Ecto neural progenitor cell (in vitro differentiated cells): ENCODE measurements around the gene CAMK2A.
"Not testable (repeated sequence)": the region's sequence is repeated elsewhere in the genome, so short reads cannot be mapped to it uniquely, and the experiment has no call there.

Source experiments
- DNase-seq: peaks from one replicate; pipeline ENCODE4 v3.0.0-alpha.2; 2018; ENCODE audit warnings: low spot score

Gene CAMK2A

DNA sequence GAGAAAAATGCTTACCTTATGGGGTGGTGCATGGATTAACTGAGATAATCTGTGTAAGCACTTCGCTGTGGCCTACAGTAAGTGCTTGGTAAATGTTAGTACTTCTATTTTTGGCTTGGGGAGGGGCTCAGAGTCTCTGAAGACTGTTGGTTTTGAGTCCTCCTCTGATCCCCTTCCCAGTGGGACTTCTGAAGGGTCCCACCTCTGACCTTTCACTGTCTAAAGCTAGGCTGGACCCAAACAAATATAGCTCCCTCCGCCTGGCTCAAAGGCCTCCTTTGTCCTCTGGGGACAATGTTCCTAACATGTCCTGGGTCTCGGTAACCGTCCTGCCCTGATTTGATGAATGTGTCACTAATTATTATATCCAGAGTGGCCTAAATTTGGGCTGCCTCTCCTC lies 34.8 kb downstream of the CAMK2A start:
- no peak for DNase-seq

DNA sequence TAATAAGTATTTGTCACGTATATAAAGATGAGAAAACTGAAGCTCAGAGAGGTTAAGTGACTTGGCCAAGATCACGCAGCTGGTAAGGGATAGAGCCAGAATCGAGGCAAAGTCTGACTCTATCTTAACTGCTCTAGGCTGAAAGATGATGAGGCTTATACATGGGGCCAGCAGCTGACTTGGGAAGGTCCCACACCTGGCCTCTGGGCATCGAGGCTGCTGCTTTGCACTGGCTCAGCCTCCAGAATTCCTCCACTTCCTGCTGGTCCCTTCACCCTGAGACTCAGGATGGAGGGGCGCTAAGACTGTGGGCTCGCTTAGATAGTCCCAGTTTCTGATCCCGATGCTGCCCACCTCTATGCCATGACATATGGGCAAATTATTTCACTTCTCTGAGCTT lies 35.2 kb downstream of the CAMK2A start:
- no peak for DNase-seq

DNA sequence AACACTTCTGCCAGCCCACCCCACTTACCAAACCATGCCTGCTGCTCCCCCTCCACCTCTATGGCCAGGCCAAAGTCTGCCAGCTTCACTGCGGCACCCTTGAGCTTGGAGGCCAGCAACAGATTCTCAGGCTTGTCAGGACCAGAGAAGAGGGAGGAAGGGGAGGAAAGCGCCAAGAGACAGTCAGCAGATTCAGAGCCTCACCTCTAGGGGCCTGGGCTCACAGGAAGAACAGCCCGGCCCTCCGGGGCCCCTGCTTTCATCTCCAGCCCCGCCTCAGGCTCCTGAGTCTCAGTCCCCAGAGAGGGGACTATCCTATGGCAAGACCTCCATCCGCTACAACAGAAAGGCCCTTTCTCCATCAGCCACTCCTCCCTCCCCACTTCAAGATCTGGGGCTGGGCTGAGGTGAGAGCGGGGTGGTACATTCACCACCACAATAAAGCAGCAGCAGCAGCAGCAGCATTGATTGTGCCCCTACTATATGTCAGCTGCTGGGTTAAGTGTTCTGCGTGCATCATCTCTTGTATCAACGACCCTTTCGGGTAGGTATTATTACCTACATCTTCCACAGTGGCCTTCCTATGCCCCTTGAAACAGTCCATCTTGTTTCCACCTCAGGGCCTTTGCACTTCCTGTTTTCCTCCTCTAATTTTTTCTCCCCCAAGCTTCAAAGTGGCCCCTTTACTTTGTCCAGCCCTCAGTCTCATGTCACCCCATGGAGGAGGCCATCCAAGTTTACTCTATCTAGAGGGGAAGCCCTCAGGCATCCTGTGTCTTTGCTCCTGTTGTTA lies 36.0 kb downstream of the CAMK2A start:
- no peak for DNase-seq

DNA sequence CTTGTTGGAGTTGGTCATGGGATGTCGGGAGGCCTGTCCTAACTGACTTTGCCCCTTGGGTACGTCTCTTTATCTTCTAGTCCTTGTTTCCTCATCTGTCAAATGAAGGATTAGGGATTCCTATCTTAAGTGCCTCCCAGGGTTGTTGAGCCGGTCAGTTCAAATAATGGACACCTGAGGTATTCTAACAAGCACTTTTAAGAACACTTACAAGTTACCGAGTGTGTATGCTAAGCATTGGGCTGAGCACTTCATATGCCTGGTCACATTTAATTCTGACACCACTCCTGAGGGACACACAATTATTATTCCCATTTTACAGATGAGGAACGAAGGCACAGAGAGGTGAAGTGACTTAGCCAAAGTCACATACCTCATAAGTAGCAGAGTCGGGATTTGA lies 37.1 kb downstream of the CAMK2A start:
- DNase-seq, result no peak

DNA sequence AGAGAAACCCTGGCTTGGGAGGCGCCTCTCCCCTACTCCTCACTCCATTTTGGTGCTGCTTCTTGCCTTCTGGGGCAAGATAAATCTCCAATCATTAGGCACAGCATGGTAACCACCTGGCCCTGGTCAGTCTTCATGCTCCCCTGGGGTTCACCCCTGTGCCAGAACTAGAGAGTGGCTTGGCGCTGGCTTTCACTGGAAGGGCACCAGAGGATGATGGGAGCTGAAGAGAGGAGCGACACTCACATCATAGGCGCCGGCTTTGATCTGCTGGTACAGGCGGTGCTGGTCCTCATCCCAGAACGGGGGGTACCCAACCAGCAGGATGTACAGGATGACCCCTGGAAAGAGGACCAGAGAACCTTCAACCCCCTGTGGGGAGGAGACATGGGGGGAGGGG lies 38.1 kb downstream of the CAMK2A start:
- no peak for DNase-seq

DNA sequence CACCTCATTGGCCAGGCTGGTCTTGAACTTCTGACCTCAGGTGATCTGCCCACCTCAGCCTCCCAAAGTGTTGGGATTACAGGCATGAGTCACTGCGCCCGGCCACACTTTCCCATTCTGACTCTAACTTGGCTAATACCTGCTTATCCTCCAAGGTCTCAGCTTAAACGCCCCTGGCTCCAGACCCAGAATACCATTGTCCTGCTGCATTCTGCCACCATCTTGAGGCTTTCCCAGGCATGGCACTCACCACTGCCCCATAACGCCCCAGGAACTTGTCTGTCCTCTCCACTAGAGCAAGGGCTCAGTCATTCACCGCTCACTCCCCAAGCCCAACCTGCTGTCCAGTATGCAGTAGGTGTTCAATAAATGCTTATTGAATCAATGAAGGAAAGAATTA lies 39.8 kb downstream of the CAMK2A start:
- no peak for DNase-seq

DNA sequence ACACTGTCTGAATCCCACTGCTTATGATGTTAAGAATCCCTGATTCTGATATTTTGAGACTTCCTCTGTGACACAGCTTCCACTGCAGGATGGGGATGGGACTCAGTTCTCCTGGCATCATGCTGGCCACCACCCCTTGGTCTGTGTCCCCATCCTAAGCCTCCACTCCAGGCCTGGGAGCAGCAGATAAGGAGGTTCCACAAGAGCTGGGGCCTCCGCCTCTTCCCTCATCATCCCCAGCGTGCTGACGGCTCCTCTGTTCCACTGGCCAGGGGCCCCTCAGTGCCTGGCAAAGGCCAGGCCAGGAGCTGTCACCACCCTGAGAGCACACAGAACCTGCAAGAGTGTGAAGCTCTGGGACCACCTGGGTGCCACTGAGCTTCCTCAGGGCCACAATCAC lies 40.6 kb downstream of the CAMK2A start:
- no peak for DNase-seq

DNA sequence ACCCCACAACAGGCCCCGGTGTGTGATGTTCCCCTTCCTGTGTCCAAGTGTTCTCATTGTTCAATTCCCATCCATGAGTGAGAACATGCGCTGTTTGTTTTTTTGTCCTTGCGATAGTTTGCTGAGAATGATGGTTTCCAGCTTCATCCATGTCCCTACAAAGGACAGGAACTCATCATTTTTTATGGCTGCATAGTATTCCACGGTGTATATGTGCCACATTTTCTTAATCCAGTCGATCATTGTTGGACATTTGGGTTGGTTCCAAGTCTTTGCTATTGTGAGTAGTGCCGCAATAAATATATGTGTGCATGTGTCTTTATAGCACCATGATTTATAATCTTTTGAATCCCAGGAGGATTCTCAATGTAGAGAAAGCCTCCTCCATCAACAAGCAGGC lies 41.1 kb downstream of the CAMK2A start:
- DNase-seq, result not testable (repeated sequence)

DNA sequence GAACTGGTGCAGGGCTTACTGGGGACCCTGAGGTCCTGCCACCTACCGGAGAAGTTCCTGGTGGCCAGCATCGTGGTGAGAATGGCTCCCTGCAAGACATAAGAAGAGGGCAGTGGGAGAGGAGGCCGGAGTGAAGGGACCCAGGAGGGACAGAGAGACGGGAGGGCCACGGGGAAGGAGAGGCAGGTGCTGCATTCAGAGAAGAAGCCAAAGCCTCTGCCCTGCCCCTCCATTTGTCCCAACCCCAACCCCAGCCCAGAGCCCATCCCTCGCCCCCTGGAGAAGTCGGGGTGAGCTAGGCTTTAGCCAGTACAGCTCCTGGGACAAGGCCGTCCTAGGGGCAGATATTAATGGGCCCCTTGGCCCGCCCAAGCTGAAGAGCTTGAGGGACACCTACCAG lies 41.8 kb downstream of the CAMK2A start:
- DNase-seq, result no peak

DNA sequence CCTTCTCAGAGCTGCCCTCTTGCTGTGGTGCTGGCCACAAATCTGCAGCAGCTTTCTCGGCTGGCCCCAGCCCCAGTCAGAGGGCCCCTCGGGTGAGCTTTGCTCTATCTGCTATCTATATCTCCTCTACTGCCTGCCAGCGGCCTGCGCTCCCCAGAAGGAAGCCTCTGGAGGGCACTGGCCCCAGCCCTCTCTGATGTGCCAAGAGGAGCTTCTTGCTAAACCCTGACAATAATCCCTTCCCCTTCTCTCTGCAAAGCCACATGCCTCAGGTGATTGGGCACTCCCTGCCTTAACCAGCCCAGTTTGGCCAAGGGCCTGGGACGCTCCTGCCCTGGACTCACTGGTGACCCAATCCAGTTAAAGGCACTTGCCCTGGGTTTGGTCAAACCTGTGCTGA lies 42.7 kb downstream of the CAMK2A start:
- DNase-seq, result no peak

DNA sequence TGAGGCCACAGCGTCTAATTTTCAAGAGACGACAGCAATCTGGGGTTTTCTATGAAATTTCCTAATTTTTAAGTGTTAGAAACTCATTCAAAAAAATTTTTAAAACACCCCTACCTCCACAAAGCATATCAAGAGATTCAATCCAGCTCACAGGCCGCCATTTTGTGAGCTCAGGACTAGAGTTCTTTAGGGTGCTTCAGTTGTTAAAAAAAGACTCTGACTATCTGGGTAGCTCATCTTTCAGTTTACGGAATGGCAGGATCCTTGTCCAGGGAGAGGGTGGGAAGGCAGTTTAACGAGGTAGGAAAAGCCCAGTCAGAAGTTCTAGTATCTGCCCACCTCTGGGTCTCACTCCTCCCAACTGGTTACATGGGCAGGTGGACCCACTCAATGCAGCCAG lies 43.1 kb downstream of the CAMK2A start:
- DNase-seq, result no peak

DNA sequence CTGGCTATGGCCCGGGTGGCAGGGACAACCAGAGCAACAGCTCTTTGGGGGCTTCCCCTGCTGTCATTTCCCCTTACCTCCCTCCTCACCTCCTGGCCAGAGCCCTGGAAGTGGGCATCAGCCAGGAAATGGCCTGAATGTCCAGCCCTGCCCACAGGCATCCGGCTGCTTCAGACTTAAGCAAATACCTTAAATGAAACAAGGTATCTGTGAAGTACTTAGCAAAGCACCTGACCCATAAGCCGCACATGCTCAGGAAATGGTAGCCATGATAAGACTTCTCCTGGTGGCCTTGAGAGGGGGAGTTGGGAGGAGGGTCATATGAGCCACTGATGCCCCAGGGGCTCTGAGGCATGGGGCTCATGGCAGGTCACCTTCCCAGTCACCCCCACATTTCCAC lies 43.8 kb downstream of the CAMK2A start:
- no peak for DNase-seq

DNA sequence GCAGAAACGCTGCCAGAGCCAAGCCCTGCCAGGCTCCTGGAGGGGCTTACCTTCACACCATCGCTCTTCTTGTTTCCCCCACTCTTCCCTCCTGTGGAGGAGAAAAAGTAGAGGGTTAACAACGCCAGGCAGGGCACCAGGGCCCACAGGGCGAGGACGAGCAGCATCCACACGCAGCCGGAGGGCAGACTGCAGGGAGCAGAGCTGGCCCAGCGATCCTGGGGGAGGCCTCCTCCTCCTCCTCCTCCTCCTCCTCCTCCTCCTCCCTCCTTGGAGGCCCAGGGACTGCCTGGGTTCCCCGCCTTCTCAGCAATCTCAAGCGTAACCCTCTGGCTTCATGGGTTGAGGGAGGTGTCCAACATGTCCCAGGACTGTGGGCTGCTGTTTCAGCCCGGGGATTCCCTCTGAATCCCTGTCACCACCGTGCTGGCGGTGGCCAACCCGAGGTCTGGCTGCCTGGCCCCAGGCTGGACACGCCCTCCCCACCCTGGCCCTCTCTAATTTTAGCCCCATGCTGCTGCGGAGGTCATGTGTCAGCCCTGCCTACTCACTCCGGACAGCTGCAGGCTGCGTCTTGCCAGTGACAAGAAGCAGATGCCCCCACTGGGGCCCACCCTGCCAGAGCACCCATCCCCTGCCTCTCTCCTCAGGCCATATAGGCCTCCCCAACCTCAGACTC lies 44.3 kb downstream of the CAMK2A start:
- peak; percentile 69 for DNase-seq

DNA sequence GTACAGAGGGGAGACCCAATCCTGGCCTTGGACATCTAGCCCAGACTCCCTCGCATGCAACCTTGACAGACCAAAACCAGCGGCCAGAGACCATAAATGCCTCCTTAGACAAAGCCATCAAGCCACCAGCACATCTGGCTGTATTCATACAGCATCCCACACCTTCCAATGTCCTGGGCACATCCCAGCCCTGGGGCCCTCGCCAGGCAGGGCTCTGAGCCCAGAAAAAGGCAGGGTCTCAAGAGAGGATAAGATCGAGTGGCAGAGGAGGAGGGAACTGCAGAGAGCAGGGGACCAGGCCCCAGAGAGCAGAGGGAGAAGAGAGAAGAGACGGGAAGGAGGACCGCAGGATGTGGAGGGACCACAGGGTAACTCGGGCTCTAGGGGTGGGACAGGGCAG lies 45.4 kb downstream of the CAMK2A start:
- DNase-seq, result no peak

DNA sequence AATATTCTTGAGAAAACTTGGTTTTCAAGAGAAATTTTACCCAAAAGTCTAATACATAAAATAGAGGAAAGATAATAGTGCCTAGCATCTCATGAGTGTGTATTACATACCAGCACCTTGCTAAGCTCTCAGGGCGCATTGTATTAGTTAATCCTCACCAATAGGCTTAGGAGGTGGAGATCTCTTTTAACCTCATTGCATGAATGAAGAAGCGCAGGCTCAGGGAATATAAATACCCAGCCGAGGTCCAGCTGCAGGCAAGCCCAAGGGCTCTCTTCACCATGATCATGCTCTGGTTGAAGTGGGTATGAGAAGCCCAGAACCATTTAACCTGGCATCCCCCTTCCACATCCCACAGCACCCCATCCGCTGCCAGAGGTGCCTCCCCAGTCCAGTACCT lies 46.0 kb downstream of the CAMK2A start:
- no peak for DNase-seq

DNA sequence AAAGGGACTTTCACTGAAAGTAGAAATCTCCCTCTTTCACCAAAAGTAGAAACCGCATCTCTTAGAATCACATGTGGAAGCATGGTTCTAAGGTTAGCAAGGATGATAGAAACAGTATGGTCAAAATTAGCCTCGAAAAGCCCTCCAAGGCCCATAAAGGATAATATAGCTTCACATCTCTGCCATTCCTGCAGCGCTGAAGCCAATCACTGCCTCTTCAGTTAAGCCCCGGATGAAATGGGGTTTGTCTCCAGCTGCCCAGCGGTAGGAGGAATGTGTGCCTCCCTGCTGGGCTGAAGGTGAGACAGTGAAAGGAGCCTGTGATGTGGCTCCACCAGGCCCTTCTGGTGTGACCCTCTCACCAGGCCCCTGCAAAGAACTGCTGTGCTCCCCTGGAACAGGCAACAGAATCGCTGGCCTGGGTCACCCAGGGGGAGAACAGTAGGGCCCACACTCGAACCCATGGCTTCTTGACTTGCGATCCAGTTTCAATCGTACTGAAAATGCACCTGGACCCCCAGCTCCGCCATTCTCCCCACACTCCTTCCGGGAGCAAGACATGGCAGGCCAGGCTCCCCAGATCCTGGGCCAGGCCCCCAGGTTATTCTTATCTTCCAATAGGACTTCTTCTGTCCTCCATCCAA lies 47.2 kb downstream of the CAMK2A start:
- no peak for DNase-seq

DNA sequence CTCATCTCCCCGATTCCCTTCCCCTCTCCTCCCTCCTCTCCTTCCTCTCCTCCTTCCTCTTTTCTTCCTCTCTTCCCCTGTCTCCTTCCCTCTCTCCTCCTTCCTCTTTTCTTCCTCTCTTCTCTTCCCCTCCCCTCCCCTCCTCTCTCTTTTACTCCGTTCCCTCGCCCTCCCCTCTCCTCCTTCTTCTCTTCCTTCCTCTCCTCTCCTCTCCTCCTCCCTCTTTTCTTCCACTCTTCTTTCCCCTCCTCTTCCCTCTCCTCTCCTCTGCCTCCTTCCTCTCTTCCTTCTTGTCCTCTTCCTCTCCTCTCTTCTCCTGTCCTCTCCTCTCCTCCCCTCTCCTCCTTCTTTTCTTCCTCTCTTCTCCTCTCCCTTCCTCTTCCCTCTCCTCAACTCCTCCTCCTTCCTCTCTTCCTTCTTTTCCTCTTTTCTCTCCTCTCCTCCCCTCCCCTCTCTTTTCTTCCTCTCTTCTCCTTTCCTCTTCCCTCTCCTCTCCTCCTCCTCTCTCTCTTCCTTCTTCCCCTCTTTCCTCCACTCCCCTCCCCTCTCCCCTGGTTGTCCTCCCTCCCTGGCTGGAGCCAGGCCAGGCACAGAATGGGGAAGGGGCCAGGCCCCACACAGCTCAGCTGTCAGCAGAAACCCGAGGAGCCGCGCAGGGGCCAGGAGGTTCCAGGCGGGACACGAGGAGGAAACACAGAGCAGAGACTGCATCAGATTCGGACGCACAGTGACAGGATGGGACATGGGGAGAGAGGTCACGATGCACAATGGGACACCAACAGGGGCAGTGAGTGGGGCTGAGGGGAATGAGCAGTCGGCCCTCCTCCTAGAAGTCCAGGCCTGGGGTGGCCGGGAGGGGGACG lies 48.0 kb downstream of the CAMK2A start:
- no peak for DNase-seq

DNA sequence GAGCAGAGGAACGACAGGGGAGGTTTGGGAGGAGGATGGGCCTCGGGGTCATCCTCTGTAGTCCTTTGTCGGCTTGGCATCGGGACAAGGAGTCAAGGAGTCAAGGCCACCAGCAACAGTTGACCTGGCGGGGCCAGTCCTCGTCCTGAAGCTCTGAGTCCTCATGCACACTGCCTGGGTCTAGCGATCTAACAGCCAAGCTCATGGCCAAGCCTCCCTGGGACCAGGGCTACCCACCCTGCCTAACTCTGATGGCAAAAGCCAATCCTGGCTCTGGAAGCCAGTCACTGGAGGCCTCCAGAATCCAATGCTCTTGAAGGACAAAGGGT lies 49.8 kb downstream of the CAMK2A start:
- DNase-seq, result no peak

DNA sequence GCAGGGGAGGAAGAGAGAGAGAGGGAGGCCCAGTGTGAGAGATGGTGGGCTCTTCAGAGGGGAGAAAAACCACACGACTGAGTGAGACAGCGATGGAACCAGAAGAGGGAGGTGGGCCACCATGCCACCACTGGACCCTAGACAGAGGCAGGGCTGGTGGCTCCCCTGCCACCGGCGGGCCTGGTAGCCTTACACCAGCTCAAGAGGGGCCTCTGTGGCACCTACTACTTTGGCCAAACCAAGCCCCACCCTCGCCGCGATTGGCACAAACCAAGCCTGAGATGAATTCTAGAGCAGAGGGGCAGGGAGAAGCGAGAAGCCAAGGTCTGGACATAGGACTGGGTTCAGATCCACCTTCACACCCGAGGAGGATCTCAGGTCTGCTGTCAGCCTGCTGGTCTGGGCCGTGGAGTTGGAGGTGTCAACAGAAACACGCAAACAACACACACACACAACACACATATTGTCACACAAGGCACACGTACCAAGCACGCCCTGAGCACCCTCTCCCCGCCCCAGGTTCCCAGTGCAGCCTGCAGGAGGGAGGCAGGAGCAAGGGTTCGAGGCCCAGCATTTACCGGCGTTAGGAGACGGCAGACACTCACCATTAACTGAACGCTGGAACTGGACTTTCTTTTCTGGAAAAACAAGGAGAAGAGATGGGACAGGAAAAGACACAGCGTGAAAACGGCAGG lies 50.3 kb downstream of the CAMK2A start:
- DNase-seq, result no peak

DNA sequence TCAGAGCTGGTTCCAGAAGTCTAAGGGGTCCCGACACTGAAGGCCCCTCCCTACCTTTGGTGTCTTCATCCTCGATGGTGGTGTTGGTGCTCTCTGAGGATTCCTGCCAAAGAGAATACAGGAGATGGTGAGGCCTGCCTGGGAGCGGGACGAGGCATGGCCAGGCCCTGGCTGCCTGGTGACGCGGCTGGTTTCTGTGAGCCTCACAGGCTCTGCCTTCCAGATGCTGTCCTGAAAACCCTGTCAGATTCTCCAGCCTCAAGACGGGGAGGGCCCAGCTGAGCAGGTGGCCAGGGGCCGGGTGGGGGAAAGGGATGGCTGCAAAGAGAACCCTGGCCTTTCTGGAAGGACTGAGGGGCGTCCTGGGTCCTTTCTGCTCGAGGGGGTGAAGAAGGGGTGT lies 50.9 kb downstream of the CAMK2A start:
- DNase-seq, result no peak

DNA sequence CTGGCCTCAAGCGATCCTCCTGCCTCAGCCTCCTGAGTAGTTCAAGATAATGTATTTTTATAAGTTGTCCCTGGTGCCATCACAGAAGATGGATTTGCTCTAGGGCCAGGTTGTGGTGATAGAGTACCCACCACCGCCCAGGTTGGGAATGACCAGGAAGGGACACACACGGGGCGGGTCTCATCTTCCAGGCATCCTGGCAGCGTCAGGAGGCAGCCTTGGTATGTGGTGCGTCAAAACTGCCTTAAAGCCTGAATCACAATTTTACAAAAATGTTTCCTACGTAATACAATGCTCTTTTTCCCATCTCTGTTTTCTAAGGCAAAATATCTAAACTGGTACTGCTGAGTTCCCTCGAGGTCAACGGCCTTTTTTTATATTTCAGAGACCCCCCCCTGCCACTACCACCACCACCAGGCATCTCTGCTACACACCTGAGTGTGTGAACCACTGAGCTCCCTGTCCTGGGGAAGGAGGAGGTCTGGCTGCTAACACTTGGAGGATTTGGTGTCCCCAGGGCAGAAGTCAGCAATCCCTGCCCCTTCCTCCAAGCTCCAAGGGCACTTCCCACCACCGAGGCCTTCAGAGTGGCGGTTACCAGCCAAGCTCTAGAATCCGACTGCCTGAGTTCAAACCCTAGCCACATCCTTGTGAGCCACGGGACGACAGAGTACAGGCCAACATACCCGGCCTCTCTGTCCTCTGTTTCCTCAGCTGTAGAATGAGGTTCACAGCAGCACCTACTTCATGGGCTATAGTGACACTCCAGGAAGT lies 52.4 kb downstream of the CAMK2A start:
- DNase-seq, result no peak
